K562 (cell line): Measurements from ENCODE around the gene COA6. TPM values are rescaled to one million over a fixed set of nuclear protein-coding genes. Genes with fewer than 3 reads are reported as not detected.

ENCODE experiments used
- ATAC-seq: fragments of 200-7000 bp; cut with Tn5 transposase; 3 replicates; pipeline ENCODE4 v1.9.1; 2020; ENCODE audit warnings: moderate library complexity
- BruUV-seq: library from RNA; stranded (reverse); fragments of 400-500 nt; replicated peaks from 2 replicates; lab custom pipeline; 2021; lab: Mats Ljungman, UMichigan
- CTCF ChIA-PET: fragments of 300-600 bp; formaldehyde crosslinking; extraction: SDS; loops from one replicate; lab custom pipeline; 2021; ENCODE audit warnings: low intra/inter-chr PET ratio; lab: Yijun Ruan, JAX
- POLR2A ChIA-PET: fragments of 300-600, 350-650 bp; sonication (Branson Sonifier 250); formaldehyde crosslinking; extraction: SDS; loops from one replicate; lab custom pipeline; 2021; ENCODE audit warnings: antibody characterized with exemption, inconsistent platforms; lab: Yijun Ruan, JAX
- DNase-seq, 4 experiments: peaks; one replicate each; pipeline versions ENCODE4 v3.0.0 to v3.0.0-alpha.2; 2011 to 2018; ENCODE audit warnings: low spot score in 3 of 4, mixed read lengths in 3 of 4; ENCODE audit errors: extremely low read depth in 1 of 4
- FAIRE-seq: peaks from 2 replicates; lab custom pipeline; 2011; peaks lifted over from hg19 to GRCh38; lab: Jason Lieb, UNC
- H2AFZ ChIP-seq: 2 replicates; pipeline ENCODE4 v1.6.0; 2011; ENCODE audit warnings: low read depth, low read length, control low read depth, inconsistent platforms
- H3K27ac ChIP-seq: fragments of 200-600 bp; 3 replicates; pipeline ENCODE4 v1.8.0; 2011; ENCODE audit warnings: low read depth, mild to moderate bottlenecking, control low read depth, inconsistent platforms, low read length, moderate library complexity, mixed read lengths; ENCODE audit errors: extremely low read depth
- H3K27me3 ChIP-seq, 2 experiments: fragments of 300-600 bp in 1 of 2; 2 replicates in 1 of 2; 3 replicates in 1 of 2; pipeline versions ENCODE4 v1.6.0 to v1.8.0; 2011; ENCODE audit warnings: inconsistent platforms in 2 of 2, low read length in 2 of 2, mild to moderate bottlenecking in 1 of 2, mixed read lengths in 1 of 2, moderate library complexity in 1 of 2; ENCODE audit not compliant: control insufficient read depth in 2 of 2, insufficient read depth in 2 of 2
- H3K36me3 ChIP-seq: fragments of 300-600 bp; 3 replicates; pipeline ENCODE4 v1.8.0; 2011; ENCODE audit warnings: mild to moderate bottlenecking, low read length, inconsistent platforms; ENCODE audit not compliant: control insufficient read depth, insufficient read depth
- H3K4me1 ChIP-seq, 2 experiments: fragments of 200-600 bp in 1 of 2; replicated peaks in 1 of 2; 2 replicates in 1 of 2; 3 replicates in 1 of 2; pipeline versions ENCODE4 v1.5.1 to v1.8.0; 2011; ENCODE audit warnings: inconsistent platforms in 2 of 2, low read length in 2 of 2, mild to moderate bottlenecking in 1 of 2, mixed read lengths in 1 of 2, moderate library complexity in 1 of 2; ENCODE audit not compliant: control insufficient read depth in 2 of 2, insufficient read depth in 2 of 2
- H3K4me2 ChIP-seq: 2 replicates; pipeline ENCODE4 v1.6.1; 2011; ENCODE audit warnings: low read length, control low read depth, inconsistent platforms, mixed read lengths; ENCODE audit not compliant: insufficient read depth
- H3K4me3 ChIP-seq: fragments of 200-600 bp; sonication (generic), shearing (Covaris generic); 2 replicates; pipeline ENCODE4 v1.5.1; 2016; ENCODE audit warnings: control low read depth, inconsistent platforms
- H3K79me2 ChIP-seq: fragments of 200-600 bp; 3 replicates; pipeline ENCODE4 v1.8.0; 2011; ENCODE audit warnings: low read length, inconsistent platforms; ENCODE audit not compliant: control insufficient read depth, insufficient read depth
- H3K9ac ChIP-seq, 2 experiments: 2 replicates each; pipeline versions ENCODE4 v1.6.0 to v1.6.1; 2011; ENCODE audit warnings: low read depth in 2 of 2, low read length in 2 of 2, control low read depth in 1 of 2, inconsistent platforms in 1 of 2, mild to moderate bottlenecking in 1 of 2, mixed read lengths in 1 of 2; ENCODE audit not compliant: insufficient read depth in 1 of 2
- H3K9me1 ChIP-seq: one replicate; pipeline ENCODE4 v1.6.0; 2011; ENCODE audit warnings: inconsistent platforms, mild to moderate bottlenecking, low read length, moderate library complexity; ENCODE audit not compliant: control insufficient read depth, insufficient read depth
- H3K9me3 ChIP-seq: replicated peaks from 2 replicates; pipeline ENCODE4 v1.5.1; 2011; ENCODE audit warnings: low read depth, low read length, inconsistent platforms; ENCODE audit not compliant: control insufficient read depth, insufficient read depth
- H4K20me1 ChIP-seq: replicated peaks from 2 replicates; pipeline ENCODE4 v1.6.1; 2011; ENCODE audit warnings: low read length, inconsistent platforms, mixed read lengths; ENCODE audit not compliant: control insufficient read depth, insufficient read depth
- BMI1 ChIP-seq: fragments of 150-350 bp; IDR thresholded peaks from 2 replicates; pipeline ENCODE4 v1.6.1; 2014; ENCODE audit warnings: low read length
- CBFA2T3 ChIP-seq: fragments of 450-650 bp; IDR thresholded peaks from 2 replicates; pipeline ENCODE4 v1.6.1; 2017
- CCAR2 ChIP-seq: fragments of 200-400 bp; formaldehyde crosslinking; IDR thresholded peaks from 2 replicates; pipeline ENCODE4 v1.6.1; 2017; ENCODE audit warnings: mild to moderate bottlenecking, low read depth, low read length
- GATA2 ChIP-seq: sonication (generic); formaldehyde crosslinking; IDR thresholded peaks from 2 replicates; pipeline ENCODE4 v1.4.0; 2020; ENCODE audit warnings: mild to moderate bottlenecking, missing genetic modification reagents
- HDGF ChIP-seq: fragments of 450-650 bp; IDR thresholded peaks from 2 replicates; pipeline ENCODE4 v1.6.1; 2016
- KAT8 ChIP-seq: fragments of 450-650 bp; IDR thresholded peaks from 2 replicates; pipeline ENCODE4 v1.6.1; 2016; ENCODE audit warnings: low read depth, mild to moderate bottlenecking
- PRDM10 ChIP-seq: fragments of 450-650 bp; IDR thresholded peaks from 2 replicates; pipeline ENCODE4 v1.6.1; 2018; ENCODE audit not compliant: partially characterized antibody
- PURB ChIP-seq: sonication (generic); formaldehyde crosslinking; IDR thresholded peaks from 2 replicates; pipeline ENCODE4 v1.9.0; 2021; ENCODE audit warnings: low read depth, mild to moderate bottlenecking, missing genetic modification reagents
- RHOXF2B ChIP-seq: fragments of 250-450 bp; sonication (Bioruptor Pico); conservative IDR thresholded peaks from 2 replicates; pipeline ENCODE4 v1.5.1; 2021
- SRSF1 ChIP-seq: fragments of 200-400 bp; formaldehyde crosslinking; IDR thresholded peaks from 2 replicates; pipeline ENCODE4 v1.6.1; 2017; ENCODE audit warnings: mild to moderate bottlenecking, low read depth, low read length, moderate library complexity
- TBP ChIP-seq: optimal IDR thresholded peaks from 2 replicates; pipeline ENCODE3; 2011; ENCODE audit warnings: low read depth, low read length, improper control_type of control experiment
- ZNF586 ChIP-seq: fragments of 450-650 bp; formaldehyde crosslinking; conservative IDR thresholded peaks from 2 replicates; pipeline ENCODE4 v1.4.0; 2020; ENCODE audit warnings: mild to moderate bottlenecking, moderate library complexity
- ZZZ3 ChIP-seq: fragments of 450-650 bp; IDR thresholded peaks from 2 replicates; pipeline ENCODE4 v1.6.1; 2016; ENCODE audit warnings: antibody characterized with exemption, mild to moderate bottlenecking, moderate library complexity
- WGBS: fragments of 100-300 bp; shearing (Covaris generic); methylation state at CpG from one replicate; pipeline ENCODE4 v1.1.6; 2016; ENCODE audit warnings: low coverage, mixed read lengths; ENCODE audit not compliant: insufficient coverage; ENCODE audit errors: missing lambda C conversion rate; 5-methylcytosine and 5-hydroxymethylcytosine counted together
- in situ Hi-C: fragments of 300-500 bp; cut with MboI; formaldehyde crosslinking; loops from 4 replicates; pipeline ENCODE4 v1.15.0; 2018; ENCODE audit warnings: inconsistent platforms, mixed read lengths
- intact Hi-C: fragments of 100-400 bp; cut with micrococcal nuclease; formaldehyde crosslinking; loops from 2 replicates; pipeline ENCODE4 v1.14.2; 2022
- polyA plus RNA-seq, 8 experiments: library from polyadenylated mRNA; depleted of rRNA in 4 of 8; stranded (reverse) in 5 of 8; unstranded in 3 of 8; fragments of >200 nt; fragmentation: Nextera tagmentation in 2 of 8; fragmentation: Illumina TruSeq in 1 of 8; extraction: Ambion mirVana in 2 of 8; extraction: Trizol in 1 of 8; gene quantifications; 2 replicates each; pipeline versions ENCODE4 v1.2.1 to v1.2.3, GENCODE V29; 2011 to 2014; ENCODE audit warnings: inconsistent platforms in 1 of 8, missing spikeins in 1 of 8
- total RNA-seq, 7 experiments: library from RNA; depleted of rRNA in 6 of 7; stranded (reverse); fragments of >200 nt in 6 of 7; fragmentation: Illumina TruSeq in 2 of 7; extraction: Trizol in 2 of 7; gene quantifications; 2 replicates each; pipeline versions ENCODE4 v1.2.1 to v1.2.3, GENCODE V29; 2011 to 2021; ENCODE audit warnings: low replicate concordance in 1 of 7
- TF ChIP-seq, protein P1 (sequence below): sonication (generic); formaldehyde crosslinking; IDR thresholded peaks from 2 replicates; pipeline ENCODE4 v1.8.1; 2022; ENCODE audit warnings: missing genetic modification reagents
- TF ChIP-seq, protein P2 (sequence below), 2 experiments: fragments of 450-650 bp in 1 of 2; IDR thresholded peaks; 2 replicates each; pipeline ENCODE4 v1.6.1; 2011 to 2017; ENCODE audit warnings: low read depth in 2 of 2, antibody characterized with exemption in 1 of 2, borderline replicate concordance in 1 of 2, low read length in 1 of 2, mild to moderate bottlenecking in 1 of 2, mixed read lengths in 1 of 2; ENCODE audit not compliant: control insufficient read depth in 1 of 2

Gene COA6
- total and polyA plus RNA-seq, 9 of the 15 experiments (the other 6 are each of a cell fraction or from before 2014, with no cell fraction given), result 77.7 to 187 (median 134) TPM

DNA sequence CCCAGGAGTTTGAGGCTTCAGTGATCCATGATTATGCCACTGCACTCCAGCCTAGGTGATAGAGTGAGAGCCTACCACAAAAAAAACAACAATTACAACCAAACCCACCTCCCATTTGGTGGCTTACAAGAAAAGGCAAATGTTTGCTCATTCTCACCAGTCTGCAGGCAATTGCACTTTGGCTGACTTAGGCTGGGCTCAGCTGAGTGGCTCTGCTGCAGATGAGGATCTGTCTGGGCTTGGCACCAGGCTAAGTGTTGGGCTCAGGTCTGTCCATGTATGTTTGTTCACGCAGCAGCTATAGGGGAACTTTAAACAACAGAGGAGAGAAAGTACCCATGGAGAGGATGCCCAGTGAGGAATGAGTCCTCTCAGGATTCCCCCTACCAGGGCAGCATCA is 28.0 kb upstream of the COA6 start (continued):
- no peak for TF ChIP-seq KAT8
- TF ChIP-seq SRSF1, result no peak
- TF ChIP-seq CBFA2T3, result no peak
- TF ChIP-seq, all 486 proteins: peak for 0

DNA sequence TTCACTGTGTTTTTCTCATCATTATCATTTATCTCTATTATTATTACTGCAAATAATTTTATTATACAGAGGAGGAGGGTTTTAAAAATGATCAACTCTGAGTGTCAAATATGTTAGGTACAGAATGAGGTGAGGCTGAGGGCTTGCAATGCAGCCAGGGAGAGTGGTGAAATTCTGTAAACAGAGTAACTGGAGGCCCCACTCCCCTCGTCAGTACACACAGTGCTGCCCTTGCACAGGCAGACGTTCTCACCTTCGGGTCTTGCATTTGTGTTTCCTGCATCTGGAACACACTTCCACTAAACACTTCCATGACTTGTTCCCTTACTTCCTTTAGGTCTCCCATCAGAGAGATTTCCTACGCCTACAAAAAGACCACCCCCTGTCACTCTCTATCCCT is 24.3 kb upstream of the COA6 start:
- no peak overlapping the region for H3K4me2 ChIP-seq
- H4K20me1 ChIP-seq, result no peaks in the 10 kb centered on the region
- DNase-seq (no peak), ATAC-seq (peak; percentile 61; the same call in 2 of the 3 replicates), FAIRE-seq (no peak)
- H3K4me3 ChIP-seq, result no peak overlapping the region
- ChIA-PET POLR2A (interaction anchor here (0.6 to 1.2 kb wide), 3 partner anchors 49 to 428 kb away, joined by 3 read pairs; no protein-coding TSS in a partner anchor), CTCF (no interaction called here)
- in situ Hi-C loops (no loop called here), intact Hi-C loops (no loop called here)
- 0 out of 2 replicates have a peak, but pooled peaks cover 3% of the 10 kb centered on the region for H3K9me3 ChIP-seq
- no peaks in the 10 kb centered on the region for H3K36me3 ChIP-seq
- H3K9me1 ChIP-seq, result no peaks in the 10 kb centered on the region
- no peaks in the 10 kb centered on the region for H3K4me1 ChIP-seq
- H3K9ac ChIP-seq, result no peak overlapping the region
- no peaks in the 10 kb centered on the region for H3K79me2 ChIP-seq
- H3K27ac ChIP-seq, result no peak overlapping the region
- peaks cover 0 to 2% of the 10 kb centered on the region in 2 experiments; a peak in 1 of 5 replicates for H3K27me3 ChIP-seq
- 20% methylated on average over 4 of the region's 4 CpGs for WGBS
- peak overlapping the region; percentile 75; the same call in 1 of the 2 replicates for H2AFZ ChIP-seq
- no TSS peak for BruUV-seq
- TF ChIP-seq ZNF586 (no peak), PURB (CRISPR knock-in tag) (no peak), RHOXF2B (CRISPR knock-in tag) (no peak), HDGF (no peak), TBP (no peak), ZZZ3 (no peak), CCAR2 (no peak), GATA2 (CRISPR knock-in tag) (no peak), BMI1 (no peak), PRDM10 (no peak)
- TF ChIP-seq, protein P1, sequence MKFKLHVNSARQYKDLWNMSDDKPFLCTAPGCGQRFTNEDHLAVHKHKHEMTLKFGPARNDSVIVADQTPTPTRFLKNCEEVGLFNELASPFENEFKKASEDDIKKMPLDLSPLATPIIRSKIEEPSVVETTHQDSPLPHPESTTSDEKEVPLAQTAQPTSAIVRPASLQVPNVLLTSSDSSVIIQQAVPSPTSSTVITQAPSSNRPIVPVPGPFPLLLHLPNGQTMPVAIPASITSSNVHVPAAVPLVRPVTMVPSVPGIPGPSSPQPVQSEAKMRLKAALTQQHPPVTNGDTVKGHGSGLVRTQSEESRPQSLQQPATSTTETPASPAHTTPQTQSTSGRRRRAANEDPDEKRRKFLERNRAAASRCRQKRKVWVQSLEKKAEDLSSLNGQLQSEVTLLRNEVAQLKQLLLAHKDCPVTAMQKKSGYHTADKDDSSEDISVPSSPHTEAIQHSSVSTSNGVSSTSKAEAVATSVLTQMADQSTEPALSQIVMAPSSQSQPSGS (CRISPR knock-in tag), result no peak
- TF ChIP-seq, protein P2, sequence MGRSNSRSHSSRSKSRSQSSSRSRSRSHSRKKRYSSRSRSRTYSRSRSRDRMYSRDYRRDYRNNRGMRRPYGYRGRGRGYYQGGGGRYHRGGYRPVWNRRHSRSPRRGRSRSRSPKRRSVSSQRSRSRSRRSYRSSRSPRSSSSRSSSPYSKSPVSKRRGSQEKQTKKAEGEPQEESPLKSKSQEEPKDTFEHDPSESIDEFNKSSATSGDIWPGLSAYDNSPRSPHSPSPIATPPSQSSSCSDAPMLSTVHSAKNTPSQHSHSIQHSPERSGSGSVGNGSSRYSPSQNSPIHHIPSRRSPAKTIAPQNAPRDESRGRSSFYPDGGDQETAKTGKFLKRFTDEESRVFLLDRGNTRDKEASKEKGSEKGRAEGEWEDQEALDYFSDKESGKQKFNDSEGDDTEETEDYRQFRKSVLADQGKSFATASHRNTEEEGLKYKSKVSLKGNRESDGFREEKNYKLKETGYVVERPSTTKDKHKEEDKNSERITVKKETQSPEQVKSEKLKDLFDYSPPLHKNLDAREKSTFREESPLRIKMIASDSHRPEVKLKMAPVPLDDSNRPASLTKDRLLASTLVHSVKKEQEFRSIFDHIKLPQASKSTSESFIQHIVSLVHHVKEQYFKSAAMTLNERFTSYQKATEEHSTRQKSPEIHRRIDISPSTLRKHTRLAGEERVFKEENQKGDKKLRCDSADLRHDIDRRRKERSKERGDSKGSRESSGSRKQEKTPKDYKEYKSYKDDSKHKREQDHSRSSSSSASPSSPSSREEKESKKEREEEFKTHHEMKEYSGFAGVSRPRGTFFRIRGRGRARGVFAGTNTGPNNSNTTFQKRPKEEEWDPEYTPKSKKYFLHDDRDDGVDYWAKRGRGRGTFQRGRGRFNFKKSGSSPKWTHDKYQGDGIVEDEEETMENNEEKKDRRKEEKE (IDR thresholded peaks at IDR 0.05; ENCODE audit: borderline replicate concordance in 1 of 2, control insufficient read depth in 1 of 2, low read depth in 2 of 2, low read length in 1 of 2), result no peak
